K562 (cell line): ENCODE measurements around the gene SCPEP1. TPM values are rescaled to one million over a fixed set of nuclear protein-coding genes. Genes with fewer than 3 reads are reported as not detected.

Source experiments
- ATAC-seq: fragments of 200-7000 bp; cut with Tn5 transposase; 3 replicates; pipeline ENCODE4 v1.9.1; 2020; ENCODE audit warnings: moderate library complexity
- BruUV-seq: library from RNA; stranded (reverse); fragments of 400-500 nt; replicated peaks from 2 replicates; lab custom pipeline; 2021; lab: Mats Ljungman, UMichigan
- CTCF ChIA-PET: fragments of 300-600 bp; formaldehyde crosslinking; extraction: SDS; loops from one replicate; lab custom pipeline; 2021; ENCODE audit warnings: low intra/inter-chr PET ratio; lab: Yijun Ruan, JAX
- POLR2A ChIA-PET: fragments of 300-600, 350-650 bp; sonication (Branson Sonifier 250); formaldehyde crosslinking; extraction: SDS; loops from one replicate; lab custom pipeline; 2021; ENCODE audit warnings: antibody characterized with exemption, inconsistent platforms; lab: Yijun Ruan, JAX
- DNase-seq, 4 experiments: peaks; one replicate each; pipeline versions ENCODE4 v3.0.0 to v3.0.0-alpha.2; 2011 to 2018; ENCODE audit warnings: low spot score in 3 of 4, mixed read lengths in 3 of 4; ENCODE audit errors: extremely low read depth in 1 of 4
- FAIRE-seq: peaks from 2 replicates; lab custom pipeline; 2011; peaks lifted over from hg19 to GRCh38; lab: Jason Lieb, UNC
- H2AFZ ChIP-seq: 2 replicates; pipeline ENCODE4 v1.6.0; 2011; ENCODE audit warnings: low read depth, low read length, control low read depth, inconsistent platforms
- H3K27ac ChIP-seq: fragments of 200-600 bp; 3 replicates; pipeline ENCODE4 v1.8.0; 2011; ENCODE audit warnings: low read depth, mild to moderate bottlenecking, control low read depth, inconsistent platforms, low read length, moderate library complexity, mixed read lengths; ENCODE audit errors: extremely low read depth
- H3K27me3 ChIP-seq, 2 experiments: fragments of 300-600 bp in 1 of 2; 2 replicates in 1 of 2; 3 replicates in 1 of 2; pipeline versions ENCODE4 v1.6.0 to v1.8.0; 2011; ENCODE audit warnings: inconsistent platforms in 2 of 2, low read length in 2 of 2, mild to moderate bottlenecking in 1 of 2, mixed read lengths in 1 of 2, moderate library complexity in 1 of 2; ENCODE audit not compliant: control insufficient read depth in 2 of 2, insufficient read depth in 2 of 2
- H3K36me3 ChIP-seq: fragments of 300-600 bp; 3 replicates; pipeline ENCODE4 v1.8.0; 2011; ENCODE audit warnings: mild to moderate bottlenecking, low read length, inconsistent platforms; ENCODE audit not compliant: control insufficient read depth, insufficient read depth
- H3K4me1 ChIP-seq, 2 experiments: fragments of 200-600 bp in 1 of 2; replicated peaks in 1 of 2; 2 replicates in 1 of 2; 3 replicates in 1 of 2; pipeline versions ENCODE4 v1.5.1 to v1.8.0; 2011; ENCODE audit warnings: inconsistent platforms in 2 of 2, low read length in 2 of 2, mild to moderate bottlenecking in 1 of 2, mixed read lengths in 1 of 2, moderate library complexity in 1 of 2; ENCODE audit not compliant: control insufficient read depth in 2 of 2, insufficient read depth in 2 of 2
- H3K4me2 ChIP-seq: 2 replicates; pipeline ENCODE4 v1.6.1; 2011; ENCODE audit warnings: low read length, control low read depth, inconsistent platforms, mixed read lengths; ENCODE audit not compliant: insufficient read depth
- H3K4me3 ChIP-seq: fragments of 200-600 bp; sonication (generic), shearing (Covaris generic); 2 replicates; pipeline ENCODE4 v1.5.1; 2016; ENCODE audit warnings: control low read depth, inconsistent platforms
- H3K79me2 ChIP-seq: fragments of 200-600 bp; 3 replicates; pipeline ENCODE4 v1.8.0; 2011; ENCODE audit warnings: low read length, inconsistent platforms; ENCODE audit not compliant: control insufficient read depth, insufficient read depth
- H3K9ac ChIP-seq, 2 experiments: 2 replicates each; pipeline versions ENCODE4 v1.6.0 to v1.6.1; 2011; ENCODE audit warnings: low read depth in 2 of 2, low read length in 2 of 2, control low read depth in 1 of 2, inconsistent platforms in 1 of 2, mild to moderate bottlenecking in 1 of 2, mixed read lengths in 1 of 2; ENCODE audit not compliant: insufficient read depth in 1 of 2
- H3K9me1 ChIP-seq: one replicate; pipeline ENCODE4 v1.6.0; 2011; ENCODE audit warnings: inconsistent platforms, mild to moderate bottlenecking, low read length, moderate library complexity; ENCODE audit not compliant: control insufficient read depth, insufficient read depth
- H3K9me3 ChIP-seq: replicated peaks from 2 replicates; pipeline ENCODE4 v1.5.1; 2011; ENCODE audit warnings: low read depth, low read length, inconsistent platforms; ENCODE audit not compliant: control insufficient read depth, insufficient read depth
- H4K20me1 ChIP-seq: replicated peaks from 2 replicates; pipeline ENCODE4 v1.6.1; 2011; ENCODE audit warnings: low read length, inconsistent platforms, mixed read lengths; ENCODE audit not compliant: control insufficient read depth, insufficient read depth
- BACH1 ChIP-seq: fragments of 200-800 bp; sonication (Bioruptor generic); IDR thresholded peaks from 2 replicates; pipeline ENCODE4 v1.6.1; 2016; ENCODE audit warnings: missing genetic modification characterization, missing compliant biosample characterization
- BRD9 ChIP-seq: fragments of 450-650 bp; IDR thresholded peaks from 2 replicates; pipeline ENCODE4 v1.6.1; 2018; ENCODE audit warnings: low read depth; ENCODE audit not compliant: partially characterized antibody
- ELF2 ChIP-seq: fragments of 250-450 bp; sonication (Bioruptor Pico); IDR thresholded peaks from 2 replicates; pipeline ENCODE4 v1.5.0; 2021; ENCODE audit warnings: mild to moderate bottlenecking
- ESRRA ChIP-seq: fragments of 450-650 bp; IDR thresholded peaks from 2 replicates; pipeline ENCODE4 v1.6.1; 2014; ENCODE audit warnings: low read depth, mild to moderate bottlenecking, moderate library complexity, borderline replicate concordance
- HOMEZ ChIP-seq: fragments of 250-450 bp; sonication (Bioruptor Pico); IDR thresholded peaks from 2 replicates; pipeline ENCODE4 v1.4.0; 2020; ENCODE audit warnings: mild to moderate bottlenecking, moderate library complexity
- MAFG ChIP-seq: fragments of 450-650 bp; conservative IDR thresholded peaks from 2 replicates; pipeline ENCODE4 v1.6.1; 2016; ENCODE audit warnings: missing genetic modification characterization, missing compliant biosample characterization
- MTF1 ChIP-seq: fragments of 250-450 bp; sonication (Bioruptor Pico); IDR thresholded peaks from 2 replicates; pipeline ENCODE4 v1.9.0; 2021; ENCODE audit warnings: moderate library complexity, mild to moderate bottlenecking, inconsistent platforms, borderline replicate concordance
- MYC ChIP-seq, 2 experiments: fragments of 250-450 bp in 1 of 2; sonication (Bioruptor Pico) in 1 of 2; IDR thresholded peaks; 2 replicates each; pipeline versions ENCODE4 v1.5.1 to v1.6.1; 2012 to 2021; ENCODE audit warnings: low read depth in 2 of 2, borderline replicate concordance in 1 of 2, improper control_type of control experiment in 1 of 2, low read length in 1 of 2, mild to moderate bottlenecking in 1 of 2, moderate library complexity in 1 of 2
- NCOR1 ChIP-seq: fragments of 450-650 bp; IDR thresholded peaks from 2 replicates; pipeline ENCODE4 v1.6.1; 2016; ENCODE audit warnings: mild to moderate bottlenecking, moderate library complexity
- NELFE ChIP-seq: IDR thresholded peaks from 2 replicates; pipeline ENCODE4 v1.6.1; 2011; ENCODE audit warnings: mild to moderate bottlenecking; ENCODE audit not compliant: insufficient read depth, insufficient read length
- NFE2 ChIP-seq: IDR thresholded peaks from 2 replicates; pipeline ENCODE4 v1.6.1; 2014; ENCODE audit warnings: antibody characterized with exemption, low read depth
- NFYB ChIP-seq: IDR thresholded peaks from 2 replicates; pipeline ENCODE4 v1.6.1; 2011; ENCODE audit warnings: mild to moderate bottlenecking, moderate library complexity; ENCODE audit not compliant: insufficient read length; ENCODE audit errors: extremely low read depth
- RUNX1 ChIP-seq: sonication (generic); IDR thresholded peaks from 2 replicates; pipeline ENCODE4 v1.6.1; 2016; ENCODE audit warnings: antibody characterized with exemption, low read depth
- SMAD3 ChIP-seq: fragments of 450-650 bp; formaldehyde crosslinking; conservative IDR thresholded peaks from 2 replicates; pipeline ENCODE4 v1.4.0; 2020; ENCODE audit warnings: mild to moderate bottlenecking
- SRSF3 ChIP-seq: fragments of 200-400 bp; formaldehyde crosslinking; IDR thresholded peaks from 2 replicates; pipeline ENCODE4 v1.6.1; 2016; ENCODE audit warnings: mild to moderate bottlenecking, low read length, moderate library complexity; ENCODE audit not compliant: insufficient read depth
- YBX1 ChIP-seq: fragments of 450-650 bp; IDR thresholded peaks from 2 replicates; pipeline ENCODE4 v1.7.1; 2016; ENCODE audit warnings: mild to moderate bottlenecking
- ZBTB7A ChIP-seq: IDR thresholded peaks from 2 replicates; pipeline ENCODE4 v1.6.1; 2011; ENCODE audit warnings: low read depth, mild to moderate bottlenecking, low read length, moderate library complexity, borderline replicate concordance; ENCODE audit not compliant: control insufficient read depth
- ZNF316 ChIP-seq: fragments of 450-650 bp; IDR thresholded peaks from 2 replicates; pipeline ENCODE4 v1.6.1; 2016
- WGBS: fragments of 100-300 bp; shearing (Covaris generic); methylation state at CpG from one replicate; pipeline ENCODE4 v1.1.6; 2016; ENCODE audit warnings: low coverage, mixed read lengths; ENCODE audit not compliant: insufficient coverage; ENCODE audit errors: missing lambda C conversion rate; 5-methylcytosine and 5-hydroxymethylcytosine counted together
- in situ Hi-C: fragments of 300-500 bp; cut with MboI; formaldehyde crosslinking; loops from 4 replicates; pipeline ENCODE4 v1.15.0; 2018; ENCODE audit warnings: inconsistent platforms, mixed read lengths
- intact Hi-C: fragments of 100-400 bp; cut with micrococcal nuclease; formaldehyde crosslinking; loops from 2 replicates; pipeline ENCODE4 v1.14.2; 2022
- polyA plus RNA-seq, 8 experiments: library from polyadenylated mRNA; depleted of rRNA in 4 of 8; stranded (reverse) in 5 of 8; unstranded in 3 of 8; fragments of >200 nt; fragmentation: Nextera tagmentation in 2 of 8; fragmentation: Illumina TruSeq in 1 of 8; extraction: Ambion mirVana in 2 of 8; extraction: Trizol in 1 of 8; gene quantifications; 2 replicates each; pipeline versions ENCODE4 v1.2.1 to v1.2.3, GENCODE V29; 2011 to 2014; ENCODE audit warnings: inconsistent platforms in 1 of 8, missing spikeins in 1 of 8
- total RNA-seq, 7 experiments: library from RNA; depleted of rRNA in 6 of 7; stranded (reverse); fragments of >200 nt in 6 of 7; fragmentation: Illumina TruSeq in 2 of 7; extraction: Trizol in 2 of 7; gene quantifications; 2 replicates each; pipeline versions ENCODE4 v1.2.1 to v1.2.3, GENCODE V29; 2011 to 2021; ENCODE audit warnings: low replicate concordance in 1 of 7

The SCPEP1 gene
- total and polyA plus RNA-seq, 9 of the 15 experiments (the other 6 are each of a cell fraction or from before 2014, with no cell fraction given), result 5.1 to 14.8 (median 7.2) TPM

- no peak for TF ChIP-seq MTF1 (CRISPR knock-in tag)
- no peak for TF ChIP-seq HOMEZ (CRISPR knock-in tag)
- TF ChIP-seq YBX1, result no peak
- TF ChIP-seq SRSF3, result no peak
- TF ChIP-seq ELF2 (CRISPR knock-in tag), result no peak
- no peak for TF ChIP-seq MYC (IDR thresholded peaks at IDR 0.05; ENCODE audit: low read depth, low read length)
- TF ChIP-seq MYC (CRISPR knock-in tag; IDR thresholded peaks at IDR 0.05; ENCODE audit: borderline replicate concordance, low read depth), result no peak
- TF ChIP-seq RUNX1, result no peak
- TF ChIP-seq NFYB, result no peak
Measured at GRCh38 chr17:56975656-56976055, 2.3 kb upstream of the SCPEP1 start (continued).

- TF ChIP-seq NCOR1, result 0 out of 2 replicates have a peak, but pooled peaks have one; percentile 15
- peak; percentile 40 for TF ChIP-seq BRD9
- 0 out of 2 replicates have a peak, but pooled peaks have one; percentile 17 for TF ChIP-seq MAFG (tag)
- TF ChIP-seq SMAD3 (CRISPR knock-in tag), result no peak
- no peak for TF ChIP-seq NELFE
- TF ChIP-seq NFE2, result peak; percentile 47
- TF ChIP-seq ZBTB7A, result peak; percentile 35; the same call in 1 of the 2 replicates
- 0 out of 2 replicates have a peak, but pooled peaks have one; percentile 8 for TF ChIP-seq ZNF316
- TF ChIP-seq BACH1 (tag), result 0 out of 2 replicates have a peak, but pooled peaks have one; percentile 6
- TF ChIP-seq ESRRA, result 0 out of 2 replicates have a peak, but pooled peaks have one; percentile 46
- Histone ChIP-seq H3K9me3 (no peaks in the 10 kb centered on the region), H4K20me1 (no peaks in the 10 kb centered on the region), H3K79me2 (no peaks in the 10 kb centered on the region), H3K27me3 (no peaks in the 10 kb centered on the region), H3K27ac (peak overlapping the region; percentile 38; the same call in 2 of the 3 replicates), H3K4me3 (peak overlapping the region; percentile 64; the same call in 1 of the 2 replicates), H3K9ac (peak overlapping the region; percentile 62 to 63; a peak in 3 of 4 replicates), H3K36me3 (no peaks in the 10 kb centered on the region), H3K4me2 (peak overlapping the region; percentile 62), H3K4me1 (peaks cover 14 to 22% of the 10 kb centered on the region in 2 experiments; a peak in 4 of 5 replicates), H2AFZ (peak overlapping the region; percentile 99), H3K9me1 (no peaks in the 10 kb centered on the region)
- DNase-seq, result peak in 2 of 4 experiments; percentile 14 to 24
- ChIA-PET CTCF (no interaction called here), POLR2A (interaction anchor here (0.6 to 1.3 kb wide), 7 partner anchors 8 to 774 kb away, joined by 3 to 6 read pairs (median 3); partner anchors contain the start of gene COIL)
- peak; percentile 7; the same call in 2 of the 3 replicates for ATAC-seq
- intact Hi-C loops (no loop called here), in situ Hi-C loops (no loop called here)
- 26% methylated on average over 11 of the region's 11 CpGs for WGBS
- BruUV-seq, result TSS peak; percentile 83
- no peak for FAIRE-seq
Measured at GRCh38 chr17:56976941-56977608, 856 bp upstream of the SCPEP1 start.
